Gastroesophageal sphincter (tissue), 4 donors: ENCODE measurements around the gene BARHL2. TPM values are rescaled to one million over a fixed set of nuclear protein-coding genes. Genes with fewer than 3 reads are reported as not detected.

Experiments used
- ATAC-seq: fragments of 150-250 bp; one replicate; pipeline ENCODE4 v1.9.1; 2016; ENCODE audit warnings: mild to moderate bottlenecking, moderate library complexity
- H3K27ac ChIP-seq, 4 donors: fragments of 200-600 bp; sonication (generic) in 3 of 4; 1 replicate in 3 of 4; 2 replicates in 1 of 4; pipeline ENCODE4 v1.5.1; 2016 to 2019
- H3K27me3 ChIP-seq: fragments of 200-600 bp; sonication (generic); one replicate; pipeline ENCODE4 v1.5.1; 2019
- H3K36me3 ChIP-seq, 2 donors: fragments of 200-600 bp; sonication (generic); one replicate each; pipeline ENCODE4 v1.5.1; 2019; ENCODE audit warnings: control low read depth in 1 of 2
- H3K4me1 ChIP-seq, 3 donors: fragments of 200-600 bp; sonication (generic); 1 replicate in 2 of 3; 2 replicates in 1 of 3; pipeline ENCODE4 v1.5.1; 2016 to 2019; ENCODE audit warnings: control low read depth in 2 of 3
- H3K4me3 ChIP-seq, 2 donors: fragments of 200-600 bp; sonication (generic); one replicate each; pipeline ENCODE4 v1.5.1; 2019; ENCODE audit warnings: mild to moderate bottlenecking in 1 of 2, moderate library complexity in 1 of 2
- H3K9me3 ChIP-seq, 3 donors: fragments of 200-600 bp; sonication (generic); one replicate each; pipeline ENCODE4 v1.5.1; 2017 to 2019; ENCODE audit warnings: control low read depth in 2 of 3
- EP300 ChIP-seq: sonication (generic); formaldehyde crosslinking; IDR thresholded peaks from one replicate; pipeline ENCODE4 v1.6.1; 2017; ENCODE audit warnings: antibody characterized with exemption, mild to moderate bottlenecking
- POLR2A ChIP-seq, 2 donors: fragments of 450-650 bp; IDR thresholded peaks; one replicate each; pipeline ENCODE4 v1.6.1; 2017; ENCODE audit warnings: antibody characterized with exemption in 2 of 2, mild to moderate bottlenecking in 2 of 2, moderate library complexity in 1 of 2
- POLR2AphosphoS5 ChIP-seq: sonication (generic); formaldehyde crosslinking; IDR thresholded peaks from one replicate; pipeline ENCODE4 v1.6.1; 2017; ENCODE audit warnings: antibody characterized with exemption
- WGBS, 2 donors: methylation state at CpG; one replicate each; pipeline ENCODE4 v1.1.5; 2018; ENCODE audit warnings: low coverage in 1 of 2; 5-methylcytosine and 5-hydroxymethylcytosine counted together
- total RNA-seq, 4 donors: library from RNA; depleted of rRNA; stranded (reverse); fragments of >200 nt; gene quantifications; one replicate each; pipeline ENCODE4 v1.1.0, GENCODE V29; 2016
- TF ChIP-seq, protein P1 (sequence below), 4 experiments: fragments of 200-600 bp in 2 of 4; fragments of 450-650 bp in 2 of 4; sonication (generic) in 1 of 4; IDR thresholded peaks; one replicate each; pipeline ENCODE4 v1.5.1; 2017 to 2019; ENCODE audit warnings: antibody characterized with exemption in 4 of 4, mild to moderate bottlenecking in 2 of 4, moderate library complexity in 2 of 4

Gene BARHL2
- total RNA-seq, 4 donors from 2014 or later = not detected

DNA sequence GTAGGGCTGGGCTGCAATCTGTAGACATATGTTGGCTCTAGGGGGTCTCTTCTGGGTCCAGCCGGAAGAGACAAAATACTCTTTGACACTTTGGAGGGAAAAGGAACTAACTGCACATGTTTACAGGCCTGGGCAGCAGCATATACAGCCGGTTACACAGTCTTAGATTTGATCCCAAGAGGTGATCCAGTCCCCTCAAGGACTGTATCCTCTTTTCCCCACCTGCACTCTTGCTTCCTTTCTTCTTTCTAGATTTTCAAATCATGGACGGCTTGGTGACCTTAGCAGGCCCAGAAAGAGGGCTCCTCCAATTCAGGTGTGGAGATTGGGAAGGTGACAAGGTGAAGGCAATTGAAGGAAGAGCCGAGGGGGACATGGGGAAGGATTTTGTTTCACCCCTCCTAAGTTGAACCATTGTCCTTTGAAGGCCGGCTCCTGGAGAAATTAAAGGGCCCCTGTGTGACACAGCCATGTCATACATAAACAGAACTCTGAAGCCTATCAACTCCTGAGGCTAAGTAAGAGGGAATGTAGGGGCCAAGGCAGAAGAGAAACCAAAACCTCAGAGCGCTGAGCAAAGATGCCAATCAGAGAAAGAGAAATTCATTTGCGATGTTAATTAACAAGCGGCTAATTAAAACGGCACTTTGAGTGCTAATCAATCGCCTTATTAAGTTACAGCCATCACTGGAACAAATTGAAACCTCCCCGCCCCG lies 5.9 kb upstream of the BARHL2 start:
- H3K27ac ChIP-seq = no peak overlapping the region
- H3K27me3 ChIP-seq = peaks cover 100% of the 10 kb centered on the region
- 9 to 19% methylated on average over 8 of the region's 12 CpGs for WGBS, 2 donors
- ATAC-seq = no peak
- H3K36me3 ChIP-seq = no peaks in the 10 kb centered on the region
- peaks cover 0 to 22% (median 0%) of the 10 kb centered on the region in 3 donors for H3K9me3 ChIP-seq
- H3K4me1 ChIP-seq = peaks cover 0 to 62% (median 27%) of the 10 kb centered on the region in 3 donors
- TF ChIP-seq POLR2A (IDR thresholded peaks at IDR 0.05) (no peak), EP300 (no peak), POLR2AphosphoS5 (no peak)
- TF ChIP-seq, protein P1, sequence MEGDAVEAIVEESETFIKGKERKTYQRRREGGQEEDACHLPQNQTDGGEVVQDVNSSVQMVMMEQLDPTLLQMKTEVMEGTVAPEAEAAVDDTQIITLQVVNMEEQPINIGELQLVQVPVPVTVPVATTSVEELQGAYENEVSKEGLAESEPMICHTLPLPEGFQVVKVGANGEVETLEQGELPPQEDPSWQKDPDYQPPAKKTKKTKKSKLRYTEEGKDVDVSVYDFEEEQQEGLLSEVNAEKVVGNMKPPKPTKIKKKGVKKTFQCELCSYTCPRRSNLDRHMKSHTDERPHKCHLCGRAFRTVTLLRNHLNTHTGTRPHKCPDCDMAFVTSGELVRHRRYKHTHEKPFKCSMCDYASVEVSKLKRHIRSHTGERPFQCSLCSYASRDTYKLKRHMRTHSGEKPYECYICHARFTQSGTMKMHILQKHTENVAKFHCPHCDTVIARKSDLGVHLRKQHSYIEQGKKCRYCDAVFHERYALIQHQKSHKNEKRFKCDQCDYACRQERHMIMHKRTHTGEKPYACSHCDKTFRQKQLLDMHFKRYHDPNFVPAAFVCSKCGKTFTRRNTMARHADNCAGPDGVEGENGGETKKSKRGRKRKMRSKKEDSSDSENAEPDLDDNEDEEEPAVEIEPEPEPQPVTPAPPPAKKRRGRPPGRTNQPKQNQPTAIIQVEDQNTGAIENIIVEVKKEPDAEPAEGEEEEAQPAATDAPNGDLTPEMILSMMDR (IDR thresholded peaks at IDR 0.05) = no peak
- peak overlapping the region in 1 of 2 donors; percentile 38 for H3K4me3 ChIP-seq

DNA sequence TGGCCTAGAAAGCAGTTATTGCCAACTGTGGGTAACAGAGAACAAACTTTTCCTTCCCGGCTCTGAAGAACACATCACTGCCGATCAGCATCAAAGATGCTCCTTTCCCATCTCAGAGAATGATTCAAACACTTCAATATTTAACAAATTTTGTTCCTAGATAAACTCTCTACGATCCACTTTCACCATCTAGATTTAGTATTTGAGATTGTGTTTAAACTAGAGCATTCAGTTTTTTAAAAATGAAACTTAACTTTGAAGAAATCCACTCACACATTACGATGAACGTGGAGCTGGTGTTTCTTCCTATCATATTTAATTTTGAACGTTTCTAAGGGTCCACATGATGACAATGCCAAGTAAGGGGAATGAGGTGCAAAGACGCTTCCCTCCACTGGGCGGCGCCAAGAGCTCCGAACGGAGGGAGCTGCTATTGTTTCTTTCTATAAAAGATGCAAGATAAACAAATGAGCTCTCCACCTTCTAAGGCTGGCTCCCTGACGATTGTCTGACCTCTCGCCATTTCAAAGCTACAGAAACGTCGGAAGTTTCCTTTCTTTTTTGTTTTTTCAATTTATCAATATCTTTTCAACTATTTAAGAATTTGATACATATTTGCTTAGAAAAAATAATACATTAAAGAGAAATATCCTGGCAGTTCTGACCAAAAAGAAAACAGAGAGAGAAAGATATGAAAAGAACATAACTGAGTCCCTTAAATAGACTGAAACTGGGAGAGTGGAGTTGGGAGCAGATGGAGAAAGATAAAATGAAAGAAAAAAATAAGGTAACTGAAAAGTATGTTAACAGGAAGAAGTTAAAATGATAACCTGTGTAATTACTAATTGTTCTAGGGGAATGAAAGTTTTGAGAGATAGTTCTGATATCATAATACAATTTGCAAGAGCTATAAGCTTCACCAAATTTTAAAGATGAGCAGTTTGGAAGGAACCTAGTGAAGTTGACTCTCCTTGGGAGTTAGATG lies 4.4 kb upstream of the BARHL2 start:
- TF ChIP-seq POLR2A (IDR thresholded peaks at IDR 0.05) (no peak), EP300 (no peak), POLR2AphosphoS5 (no peak)
- TF ChIP-seq, protein P1 (IDR thresholded peaks at IDR 0.05) = peak in 3 of 4 experiments; percentile 31 to 60 (median 32)
- H3K4me1 ChIP-seq = peaks cover 0 to 69% (median 30%) of the 10 kb centered on the region in 3 donors
- peaks cover 100% of the 10 kb centered on the region for H3K27me3 ChIP-seq
- H3K4me3 ChIP-seq = no peak overlapping the region
- H3K36me3 ChIP-seq = no peaks in the 10 kb centered on the region
- ATAC-seq = no peak
- H3K9me3 ChIP-seq = peaks cover 0 to 19% (median 0%) of the 10 kb centered on the region in 3 donors
- WGBS, 2 donors = 7 to 8% methylated on average over 15 of the region's 15 CpGs
- H3K27ac ChIP-seq = no peak overlapping the region

DNA sequence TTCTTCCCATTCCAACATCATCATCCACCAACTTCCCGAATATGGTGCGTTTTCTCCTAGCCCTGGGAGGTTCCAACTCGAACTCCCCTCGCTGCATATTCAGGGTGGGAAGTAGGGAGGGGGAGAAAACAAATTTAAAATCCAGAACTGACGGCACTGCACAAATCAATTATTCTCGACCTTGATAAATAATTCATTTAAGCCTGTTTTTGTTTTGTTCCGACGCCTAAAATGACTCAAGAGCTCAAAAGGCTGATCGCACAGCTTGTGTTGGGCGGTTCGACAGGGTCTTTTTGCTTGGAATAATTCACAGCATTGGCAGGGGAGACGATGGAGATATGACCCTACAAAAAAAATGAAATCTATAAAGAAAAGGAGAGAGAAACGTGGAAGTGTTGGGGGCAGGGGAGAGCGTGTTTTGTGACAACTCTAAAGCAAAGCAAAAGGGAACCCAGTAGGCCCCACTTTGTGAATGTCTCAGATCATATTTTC lies 3.1 kb upstream of the BARHL2 start:
- Histone ChIP-seq H3K4me3 (no peak overlapping the region), H3K27ac (no peak overlapping the region), H3K9me3 (peaks cover 0 to 19% (median 0%) of the 10 kb centered on the region in 3 donors), H3K4me1 (peaks cover 0 to 61% (median 21%) of the 10 kb centered on the region in 3 donors), H3K36me3 (no peaks in the 10 kb centered on the region), H3K27me3 (peaks cover 100% of the 10 kb centered on the region)
- WGBS, 2 donors = 6 to 17% methylated on average over 12 of the region's 14 CpGs
- no peak for ATAC-seq
- TF ChIP-seq POLR2A (IDR thresholded peaks at IDR 0.05) = no peak
- no peak for TF ChIP-seq EP300
- no peak for TF ChIP-seq POLR2AphosphoS5
- TF ChIP-seq, protein P1 (IDR thresholded peaks at IDR 0.05) = no peak

DNA sequence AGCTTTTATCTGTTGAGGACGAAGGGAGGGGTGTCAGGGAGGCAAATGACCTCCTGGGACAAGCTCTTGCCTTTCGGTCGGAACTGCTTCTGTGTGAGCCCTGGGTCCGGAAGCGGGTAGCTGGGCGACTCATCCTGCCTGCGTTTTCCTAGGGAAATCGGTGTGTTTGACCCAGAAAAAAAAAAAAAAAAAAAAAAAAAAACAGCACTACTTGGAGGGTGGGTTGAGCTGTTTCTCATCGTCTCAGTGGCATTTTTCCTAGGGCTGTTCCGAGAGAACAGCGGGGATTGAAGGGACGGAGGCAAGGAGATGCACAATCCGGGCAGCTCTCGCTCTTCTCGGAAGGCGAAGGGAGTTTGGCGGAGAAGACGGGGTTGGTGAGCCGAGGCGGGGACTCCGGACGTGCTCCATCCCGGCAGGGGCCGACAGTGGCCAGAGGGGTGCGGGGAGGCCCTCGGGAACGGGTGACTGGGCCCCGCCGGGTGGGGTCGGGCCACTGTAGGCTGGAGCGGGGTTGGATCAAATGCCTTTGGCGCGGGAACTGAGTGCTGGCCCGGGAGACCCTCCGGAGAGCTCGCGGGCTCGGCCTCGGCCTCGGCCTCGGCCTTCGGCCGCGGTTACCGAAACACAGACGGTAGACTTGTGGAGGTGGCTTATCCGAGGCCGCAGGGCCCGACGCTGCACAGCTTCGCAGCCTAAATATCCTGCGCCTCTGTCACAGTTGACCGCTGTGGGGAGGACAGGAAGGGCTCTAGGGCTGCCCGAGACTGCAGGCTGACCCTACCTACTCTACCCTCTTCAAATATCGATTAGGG lies 2.4 kb upstream of the BARHL2 start:
- peaks cover 0 to 19% (median 0%) of the 10 kb centered on the region in 3 donors for H3K9me3 ChIP-seq
- no peak overlapping the region for H3K27ac ChIP-seq
- no peak for ATAC-seq
- H3K36me3 ChIP-seq = no peaks in the 10 kb centered on the region
- TF ChIP-seq POLR2AphosphoS5 = no peak
- TF ChIP-seq, protein P1 (IDR thresholded peaks at IDR 0.05) = no peak
- TF ChIP-seq EP300 = no peak
- no peak for TF ChIP-seq POLR2A (IDR thresholded peaks at IDR 0.05)
- 0 to 11% methylated on average over 1 to 18 of the region's 55 CpGs for WGBS, 2 donors
- peaks cover 0 to 54% (median 14%) of the 10 kb centered on the region in 3 donors for H3K4me1 ChIP-seq
- no peak overlapping the region for H3K4me3 ChIP-seq
- H3K27me3 ChIP-seq = peaks cover 100% of the 10 kb centered on the region
